HepG2 (cell line): ENCODE measurements around the gene C6orf136. TPM values are rescaled to one million over a fixed set of nuclear protein-coding genes. Genes with fewer than 3 reads are reported as not detected.

Source experiments
- BRCA1 ChIP-seq: sonication (generic); formaldehyde crosslinking; IDR thresholded peaks from 2 replicates; pipeline ENCODE4 v1.4.0; 2020; ENCODE audit warnings: missing genetic modification reagents
- CBX1 ChIP-seq: IDR thresholded peaks from one replicate; pipeline ENCODE4 v1.6.1; 2016; ENCODE audit warnings: antibody characterized with exemption, low read depth
- CENPBD1 ChIP-seq: sonication (generic); formaldehyde crosslinking; IDR thresholded peaks from 2 replicates; pipeline ENCODE4 v1.8.0; 2022; ENCODE audit warnings: missing genetic modification reagents, low read depth, mild to moderate bottlenecking, borderline replicate concordance
- ETS1 ChIP-seq: sonication (generic); formaldehyde crosslinking; IDR thresholded peaks from 2 replicates; pipeline ENCODE4 v1.4.0; 2020; ENCODE audit warnings: missing genetic modification reagents
- GABPA ChIP-seq, 2 experiments: IDR thresholded peaks; 2 replicates each; pipeline ENCODE4 v1.6.1; 2011 to 2016; ENCODE audit warnings: low read depth in 2 of 2, low read length in 1 of 2, missing biosample characterization in 1 of 2, missing genetic modification characterization in 1 of 2
- KMT2A ChIP-seq: sonication (generic); formaldehyde crosslinking; IDR thresholded peaks from 2 replicates; pipeline ENCODE4 v1.4.0; 2020; ENCODE audit warnings: missing genetic modification reagents
- MXI1 ChIP-seq: IDR thresholded peaks from 3 replicates; pipeline ENCODE4 v1.6.1; 2012; ENCODE audit warnings: low read depth, low read length, inconsistent platforms, borderline replicate concordance
- NFAT5 ChIP-seq: sonication (generic); formaldehyde crosslinking; IDR thresholded peaks from 2 replicates; pipeline ENCODE4 v1.4.0; 2020; ENCODE audit warnings: missing genetic modification reagents
- RARG ChIP-seq: sonication (generic); formaldehyde crosslinking; IDR thresholded peaks from 2 replicates; pipeline ENCODE4 v1.4.0; 2020; ENCODE audit warnings: low read depth, mild to moderate bottlenecking, missing genetic modification reagents
- SRF ChIP-seq: IDR thresholded peaks from 2 replicates; pipeline ENCODE4 v1.6.1; 2011; ENCODE audit warnings: mild to moderate bottlenecking, low read depth, low read length, moderate library complexity
- TGIF2 ChIP-seq: IDR thresholded peaks from 2 replicates; pipeline ENCODE4 v1.6.1; 2016; ENCODE audit warnings: control low read depth, missing compliant biosample characterization
- ZBED4 ChIP-seq: sonication (generic); formaldehyde crosslinking; IDR thresholded peaks from 2 replicates; pipeline ENCODE4 v1.4.0; 2020; ENCODE audit warnings: missing genetic modification reagents, borderline replicate concordance
- ZBTB1 ChIP-seq: sonication (generic); formaldehyde crosslinking; IDR thresholded peaks from 2 replicates; pipeline ENCODE4 v1.4.0; 2020; ENCODE audit warnings: missing genetic modification reagents, borderline replicate concordance
- ZNF138 ChIP-seq: sonication (generic); formaldehyde crosslinking; IDR thresholded peaks from 2 replicates; pipeline ENCODE4 v1.5.0; 2020; ENCODE audit warnings: mild to moderate bottlenecking, low read depth, missing genetic modification reagents
- ZNF563 ChIP-seq: sonication (generic); formaldehyde crosslinking; IDR thresholded peaks from 2 replicates; pipeline ENCODE4 v1.8.0; 2022; ENCODE audit warnings: mild to moderate bottlenecking, moderate library complexity, missing genetic modification reagents
- ZNF83 ChIP-seq: sonication (generic); formaldehyde crosslinking; IDR thresholded peaks from 2 replicates; pipeline ENCODE4 v1.4.0; 2020; ENCODE audit warnings: missing genetic modification reagents, mild to moderate bottlenecking, borderline replicate concordance
- polyA plus RNA-seq, 8 experiments: library from polyadenylated mRNA; depleted of rRNA in 3 of 8; stranded (reverse) in 7 of 8; unstranded in 1 of 8; fragments of >200 nt; fragmentation: Illumina TruSeq in 4 of 8; extraction: Trizol in 4 of 8; gene quantifications; 2 replicates each; pipeline versions ENCODE4 v1.2.1 to v1.2.3, GENCODE V29; 2011 to 2016; ENCODE audit warnings: low read depth in 4 of 8, missing spikeins in 1 of 8, mixed read lengths in 1 of 8; ENCODE audit not compliant: insufficient read depth in 1 of 8
- total RNA-seq, 5 experiments: library from RNA; depleted of rRNA; stranded (reverse); fragments of >200 nt; fragmentation: Illumina TruSeq; extraction: Trizol; gene quantifications; 2 replicates each; pipeline ENCODE4 v1.2.3, GENCODE V29; 2016; ENCODE audit warnings: low read depth in 1 of 5

Gene C6orf136
- total and polyA plus RNA-seq, 2 of the 13 experiments (the other 11 are each of a cell fraction or from before 2014, with no cell fraction given), result 12.0 to 26.2 TPM

GRCh38 chr6:30616811-30617564 is 29.9 kb upstream of the C6orf136 start, which contains the start of gene PPP1R10 (continued):
- TF ChIP-seq ZNF83 (CRISPR knock-in tag) (0 out of 2 replicates have a peak, but pooled peaks have one; percentile 87), ZNF138 (CRISPR knock-in tag) (peak; percentile 81; the same call in 1 of the 2 replicates), NFAT5 (CRISPR knock-in tag) (peak; percentile 86; the same call in 1 of the 2 replicates), MXI1 (no peak; the same call in 2 of the 3 replicates), CBX1 (no peak), RARG (CRISPR knock-in tag) (no peak), CENPBD1 (0 out of 2 replicates have a peak, but pooled peaks have one; percentile 22), TGIF2 (CRISPR knock-in tag) (peak; percentile 76; the same call in 1 of the 2 replicates), SRF (0 out of 2 replicates have a peak, but pooled peaks have one; percentile 11), GABPA (IDR thresholded peaks at IDR 0.05; ENCODE audit: low read depth, low read length) (peak; percentile 80), GABPA (CRISPR knock-in tag; IDR thresholded peaks at IDR 0.05; ENCODE audit: low read depth) (peak; percentile 96), KMT2A (no peak), ZBTB1 (CRISPR knock-in tag) (no peak), ZBED4 (CRISPR knock-in tag) (peak; percentile 47), ETS1 (CRISPR knock-in tag) (no peak), BRCA1 (no peak), ZNF563 (CRISPR knock-in tag) (0 out of 2 replicates have a peak, but pooled peaks have one; percentile 23)
